CD8-positive, alpha-beta memory T cell (primary cell): ENCODE measurements around the gene CHCT1. TPM values are rescaled to one million over a fixed set of nuclear protein-coding genes. Genes with fewer than 3 reads are reported as not detected.

Experiments
- CTCF ChIA-PET: fragments of 350-600 bp; sonication (Branson Sonifier 250); formaldehyde crosslinking; loops from one replicate; lab custom pipeline; 2021; ENCODE audit warnings: antibody characterized with exemption; lab: Charles Lee
- POLR2A ChIA-PET: fragments of 350-600 bp; sonication (Branson Sonifier 250); formaldehyde crosslinking; loops from one replicate; lab custom pipeline; 2021; ENCODE audit warnings: antibody characterized with exemption; lab: Charles Lee
- DNase-seq, 5 donors: peaks; one replicate each; pipeline versions ENCODE4 v3.0.0 to v3.0.0-alpha.2; 2020 to 2022; ENCODE audit warnings: mixed read lengths in 1 of 5
- H3K27ac ChIP-seq: one replicate; pipeline ENCODE4 v1.7.0; 2013; ENCODE audit warnings: low read depth, mild to moderate bottlenecking, low read length, moderate library complexity
- H3K27me3 ChIP-seq: 2 replicates; pipeline ENCODE4 v1.7.0; 2013; ENCODE audit warnings: low read length, mild to moderate bottlenecking; ENCODE audit not compliant: insufficient read depth, poor library complexity, severe bottlenecking
- H3K36me3 ChIP-seq: 2 replicates; pipeline ENCODE4 v1.7.0; 2013; ENCODE audit warnings: mild to moderate bottlenecking, low read length, moderate library complexity; ENCODE audit not compliant: insufficient read depth
- H3K4me1 ChIP-seq: 2 replicates; pipeline ENCODE4 v1.7.0; 2013; ENCODE audit warnings: mild to moderate bottlenecking, low read length, moderate library complexity; ENCODE audit not compliant: insufficient read depth
- H3K4me3 ChIP-seq: 2 replicates; pipeline ENCODE4 v1.7.0; 2013; ENCODE audit warnings: mild to moderate bottlenecking, low read length
- H3K9me3 ChIP-seq: 2 replicates; pipeline ENCODE4 v1.7.0; 2013; ENCODE audit warnings: mild to moderate bottlenecking, low read length
- H3K27ac Mint-ChIP-seq, 8 donors: one replicate each; pipeline ENCODE4 v1.8.0; 2020 to 2021; ENCODE audit warnings: mixed read lengths in 8 of 8, mild to moderate bottlenecking in 6 of 8, inconsistent platforms in 3 of 8, moderate library complexity in 3 of 8
- H3K27me3 Mint-ChIP-seq, 2 donors: one replicate each; pipeline ENCODE4 v1.8.0; 2020 to 2021; ENCODE audit warnings: mixed read lengths in 2 of 2, mild to moderate bottlenecking in 1 of 2, moderate library complexity in 1 of 2
- H3K36me3 Mint-ChIP-seq, 3 donors: one replicate each; pipeline ENCODE4 v1.8.0; 2020 to 2021; ENCODE audit warnings: mixed read lengths in 3 of 3, inconsistent platforms in 1 of 3, mild to moderate bottlenecking in 1 of 3
- H3K4me1 Mint-ChIP-seq, 3 donors: one replicate each; pipeline ENCODE4 v1.8.0; 2020 to 2021; ENCODE audit warnings: mixed read lengths in 3 of 3, inconsistent platforms in 1 of 3, mild to moderate bottlenecking in 1 of 3
- H3K4me3 Mint-ChIP-seq, 7 donors: one replicate each; pipeline ENCODE4 v1.8.0; 2020 to 2021; ENCODE audit warnings: mixed read lengths in 7 of 7, mild to moderate bottlenecking in 6 of 7, moderate library complexity in 4 of 7, inconsistent platforms in 2 of 7
- H3K9me3 Mint-ChIP-seq, 5 donors: one replicate each; pipeline ENCODE4 v1.8.0; 2020 to 2022; ENCODE audit warnings: mixed read lengths in 5 of 5, mild to moderate bottlenecking in 3 of 5, moderate library complexity in 2 of 5, inconsistent platforms in 1 of 5
- polyA plus RNA-seq: library from polyadenylated mRNA; unstranded; fragments of 300-500 nt; fragmentation: Illumina TruSeq; gene quantifications from one replicate; pipeline ENCODE4 v1.2.3, GENCODE V29; 2021
- total RNA-seq, 2 experiments: library from RNA; stranded (reverse); gene quantifications; one replicate each; pipeline ENCODE4 v1.2.3, GENCODE V29; 2021

The CHCT1 gene
- total and polyA plus RNA-seq, 3 experiments from 2014 or later, result 0.24 TPM; not detected in 2

DNA sequence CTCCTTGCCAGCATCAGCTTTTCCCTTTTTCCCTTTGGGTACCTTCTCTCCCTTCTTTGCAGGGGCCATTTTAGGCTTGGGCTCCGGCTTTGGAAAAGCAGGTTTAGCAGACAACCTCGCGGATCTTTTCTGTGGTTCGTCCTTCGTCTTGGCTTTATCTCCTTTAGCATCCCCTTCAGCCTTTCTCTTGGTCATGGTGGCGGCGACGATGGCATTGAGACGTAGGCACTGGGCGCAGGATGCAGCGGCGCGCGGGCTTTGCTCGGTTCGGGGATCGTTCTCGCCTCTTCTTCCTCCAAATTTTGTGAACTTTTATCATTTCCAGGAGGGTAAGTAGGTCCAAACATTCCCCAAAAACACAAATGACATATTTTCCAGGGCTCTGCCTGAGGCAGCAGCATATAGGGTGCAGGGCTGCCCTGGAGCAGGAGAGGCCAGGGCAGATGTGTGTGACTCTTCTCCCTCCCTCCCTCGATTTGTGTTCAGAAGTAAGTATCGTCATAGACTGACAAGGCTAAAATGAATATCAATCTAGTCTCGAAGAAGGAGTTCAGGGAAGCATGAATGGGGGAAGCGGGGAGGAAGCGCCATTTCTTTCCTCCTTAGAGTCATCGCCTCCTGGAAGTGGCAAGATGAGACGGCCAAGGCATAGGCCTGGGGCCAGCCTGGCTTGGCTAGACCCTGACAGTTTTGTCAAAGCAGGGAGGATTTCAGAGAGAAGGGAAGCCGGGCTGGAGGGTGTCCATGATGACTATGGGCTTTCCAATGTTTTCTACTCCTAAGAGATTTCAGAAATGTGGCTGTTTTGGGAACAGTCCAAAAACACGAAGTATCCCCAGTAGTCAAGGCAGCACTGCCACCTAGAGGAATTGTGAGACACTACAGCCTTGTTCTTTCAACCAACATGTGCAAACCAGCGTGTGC lies 13.2 kb downstream of the CHCT1 start:
- H3K9me3 ChIP-seq, result no peaks in the 10 kb centered on the region
- H3K9me3 Mint-ChIP-seq, result no peaks in the 10 kb centered on the region
- H3K27ac ChIP-seq, result no peak overlapping the region
- DNase-seq, result peak; percentile 17 to 70 (median 56)
- POLR2A ChIA-PET, result no interaction called here
- peaks cover 0 to 3% (median 0%) of the 10 kb centered on the region in 3 donors for H3K36me3 Mint-ChIP-seq
- H3K4me1 Mint-ChIP-seq, result peaks cover 0 to 5% (median 4%) of the 10 kb centered on the region in 3 donors
- no peak overlapping the region for H3K4me3 ChIP-seq
- H3K36me3 ChIP-seq, result no peaks in the 10 kb centered on the region
- H3K27ac Mint-ChIP-seq, result no peak overlapping the region
- H3K4me1 ChIP-seq, result no peaks in the 10 kb centered on the region
- H3K27me3 Mint-ChIP-seq, result peaks cover 9 to 18% of the 10 kb centered on the region in 2 donors
- CTCF ChIA-PET, result interaction anchor here (0.8 to 1.3 kb wide), 2 partner anchors 14 to 282 kb away, joined by 3 read pairs; no protein-coding TSS in a partner anchor
- no peak overlapping the region for H3K4me3 Mint-ChIP-seq
- no peaks in the 10 kb centered on the region for H3K27me3 ChIP-seq

DNA sequence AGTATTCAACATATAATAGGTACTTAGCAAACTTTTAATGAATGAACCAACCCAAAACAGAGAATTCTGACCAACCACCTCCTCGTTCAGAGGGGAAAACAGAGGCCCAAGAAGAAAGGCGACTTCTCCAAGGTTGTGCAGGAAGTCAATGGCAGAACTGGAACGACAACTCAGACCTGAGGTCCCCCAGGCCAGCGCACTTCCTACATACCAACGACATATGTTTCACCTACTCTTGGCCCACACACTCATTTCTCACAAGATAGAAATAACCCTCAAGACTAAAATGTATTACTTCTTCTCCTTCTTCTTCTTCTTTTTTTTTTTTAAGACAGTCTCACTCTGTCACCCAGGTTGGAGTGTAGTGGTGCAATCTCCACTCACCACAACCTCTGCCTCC lies 14.4 kb downstream of the CHCT1 start:
- ChIA-PET CTCF (interaction anchor here (0.8 kb wide), 1 partner anchor 283 kb away, joined by 3 read pairs; no protein-coding TSS in a partner anchor), POLR2A (no interaction called here)
- Mint-ChIP-seq H3K9me3 (no peaks in the 10 kb centered on the region), H3K4me3 (no peak overlapping the region), H3K4me1 (peaks cover 0 to 5% (median 4%) of the 10 kb centered on the region in 3 donors), H3K27me3 (peaks cover 9 to 18% of the 10 kb centered on the region in 2 donors), H3K36me3 (no peaks in the 10 kb centered on the region), H3K27ac (no peak overlapping the region)
- Histone ChIP-seq H3K4me1 (no peaks in the 10 kb centered on the region), H3K36me3 (no peaks in the 10 kb centered on the region), H3K4me3 (no peak overlapping the region), H3K27me3 (no peaks in the 10 kb centered on the region), H3K27ac (no peak overlapping the region), H3K9me3 (no peaks in the 10 kb centered on the region)
- no peak for DNase-seq

DNA sequence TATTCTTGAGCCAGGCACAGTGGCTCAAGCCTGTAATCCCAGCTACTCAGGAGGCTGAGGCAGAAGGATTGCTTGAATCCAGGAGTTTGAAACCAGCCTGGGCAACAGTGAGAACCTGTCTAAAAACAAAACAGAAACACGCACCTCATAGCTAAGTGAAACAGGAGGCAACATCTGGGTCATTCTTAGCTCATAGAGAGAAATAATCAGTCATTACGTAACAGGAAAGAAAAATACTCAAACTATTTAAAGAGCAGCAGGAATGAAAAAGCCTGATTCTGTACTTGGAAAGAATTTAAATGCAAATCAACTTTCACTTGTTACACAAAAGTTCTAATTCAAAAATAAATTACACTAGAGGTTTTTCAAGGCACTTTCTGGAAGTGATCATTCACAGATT lies 17.2 kb downstream of the CHCT1 start:
- Histone ChIP-seq H3K9me3 (no peaks in the 10 kb centered on the region), H3K36me3 (no peaks in the 10 kb centered on the region), H3K27me3 (no peaks in the 10 kb centered on the region), H3K4me1 (no peaks in the 10 kb centered on the region), H3K4me3 (no peak overlapping the region), H3K27ac (no peak overlapping the region)
- H3K27me3 Mint-ChIP-seq, result peaks cover 0 to 8% of the 10 kb centered on the region in 2 donors
- peaks cover 0 to 2% (median 0%) of the 10 kb centered on the region in 3 donors for H3K36me3 Mint-ChIP-seq
- ChIA-PET POLR2A (no interaction called here), CTCF (no interaction called here)
- no peak overlapping the region for H3K27ac Mint-ChIP-seq
- peaks cover 0 to 5% (median 4%) of the 10 kb centered on the region in 3 donors for H3K4me1 Mint-ChIP-seq
- no peaks in the 10 kb centered on the region for H3K9me3 Mint-ChIP-seq
- H3K4me3 Mint-ChIP-seq, result no peak overlapping the region
- no peak for DNase-seq

DNA sequence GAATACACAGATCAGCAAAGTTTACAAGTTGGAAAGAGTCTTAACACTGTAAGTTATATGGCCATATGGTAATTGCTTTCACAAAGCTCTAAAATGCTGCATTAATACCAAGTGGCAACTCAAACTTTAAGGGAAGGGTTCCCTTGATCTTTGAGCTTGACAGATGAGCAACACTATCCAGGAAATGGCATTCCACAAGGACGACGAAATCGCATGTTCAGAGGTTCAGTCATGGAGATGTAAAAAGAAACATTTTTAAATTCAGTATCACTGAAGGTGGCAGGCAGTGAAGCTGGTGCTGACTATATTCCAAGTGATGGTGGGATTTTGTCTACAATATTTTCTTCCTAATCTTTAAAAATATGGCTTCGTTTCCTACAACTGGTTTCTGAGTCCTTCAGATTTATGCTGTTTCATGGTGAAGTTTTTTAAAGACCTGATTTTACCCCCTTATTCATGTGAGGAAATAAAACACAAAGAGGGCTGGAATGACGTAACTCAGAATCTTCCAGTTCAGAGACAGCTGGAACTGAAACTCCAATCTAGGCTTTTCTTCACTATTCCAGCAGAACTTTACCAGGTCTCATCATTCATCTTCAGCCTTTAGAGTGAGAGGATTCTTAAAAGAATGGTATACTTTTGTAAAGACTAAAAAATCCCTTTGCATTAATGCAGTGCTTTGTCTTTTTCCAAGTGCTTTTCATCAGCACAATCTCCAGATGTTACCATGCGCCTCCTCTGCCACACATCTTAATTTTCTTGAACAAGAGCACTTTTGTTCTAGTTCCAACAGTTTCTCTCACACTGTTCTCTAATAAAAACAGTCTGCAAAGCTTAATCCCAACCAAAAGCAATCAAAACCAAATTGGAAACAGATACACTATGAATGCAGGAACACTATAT lies 20.2 kb downstream of the CHCT1 start:
- Mint-ChIP-seq H3K27ac (peak overlapping the region in 1 of 8 donors; percentile 70), H3K4me3 (no peak overlapping the region), H3K27me3 (no peaks in the 10 kb centered on the region), H3K4me1 (no peaks in the 10 kb centered on the region), H3K36me3 (peaks cover 0 to 25% (median 0%) of the 10 kb centered on the region in 3 donors), H3K9me3 (no peaks in the 10 kb centered on the region)
- H3K27ac ChIP-seq, result no peak overlapping the region
- no peak for DNase-seq
- no peaks in the 10 kb centered on the region for H3K9me3 ChIP-seq
- H3K4me1 ChIP-seq, result no peaks in the 10 kb centered on the region
- no peaks in the 10 kb centered on the region for H3K27me3 ChIP-seq
- CTCF ChIA-PET, result no interaction called here
- no peak overlapping the region for H3K4me3 ChIP-seq
- H3K36me3 ChIP-seq, result no peaks in the 10 kb centered on the region
- POLR2A ChIA-PET, result no interaction called here

DNA sequence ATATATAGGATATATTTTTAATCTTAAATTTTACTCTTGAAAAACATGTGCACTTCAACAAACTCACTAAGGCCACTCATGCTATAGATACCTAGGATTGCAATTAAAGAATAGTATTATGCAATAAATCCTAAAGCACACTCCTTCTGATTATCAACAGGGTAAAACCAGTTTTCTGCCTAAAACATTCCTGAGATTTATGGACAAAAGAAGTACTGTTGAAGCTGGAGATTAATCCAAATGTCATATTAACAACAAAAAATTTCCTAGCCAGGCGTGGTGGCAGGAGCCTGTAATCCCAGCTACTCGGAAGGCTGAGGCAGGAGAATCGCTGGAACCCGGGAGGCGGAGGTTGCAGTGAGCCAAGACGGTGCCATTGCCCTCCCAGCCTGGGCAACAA lies 21.4 kb downstream of the CHCT1 start:
- ChIA-PET CTCF (no interaction called here), POLR2A (no interaction called here)
- no peaks in the 10 kb centered on the region for H3K36me3 ChIP-seq
- H3K4me3 Mint-ChIP-seq, result no peak overlapping the region
- H3K9me3 ChIP-seq, result no peaks in the 10 kb centered on the region
- H3K27ac Mint-ChIP-seq, result no peak overlapping the region
- H3K27me3 Mint-ChIP-seq, result no peaks in the 10 kb centered on the region
- H3K9me3 Mint-ChIP-seq, result no peaks in the 10 kb centered on the region
- H3K4me3 ChIP-seq, result no peak overlapping the region
- no peaks in the 10 kb centered on the region for H3K27me3 ChIP-seq
- H3K27ac ChIP-seq, result no peak overlapping the region
- H3K36me3 Mint-ChIP-seq, result peaks cover 3 to 34% (median 4%) of the 10 kb centered on the region in 3 donors
- no peaks in the 10 kb centered on the region for H3K4me1 Mint-ChIP-seq
- no peak for DNase-seq
- no peaks in the 10 kb centered on the region for H3K4me1 ChIP-seq

DNA sequence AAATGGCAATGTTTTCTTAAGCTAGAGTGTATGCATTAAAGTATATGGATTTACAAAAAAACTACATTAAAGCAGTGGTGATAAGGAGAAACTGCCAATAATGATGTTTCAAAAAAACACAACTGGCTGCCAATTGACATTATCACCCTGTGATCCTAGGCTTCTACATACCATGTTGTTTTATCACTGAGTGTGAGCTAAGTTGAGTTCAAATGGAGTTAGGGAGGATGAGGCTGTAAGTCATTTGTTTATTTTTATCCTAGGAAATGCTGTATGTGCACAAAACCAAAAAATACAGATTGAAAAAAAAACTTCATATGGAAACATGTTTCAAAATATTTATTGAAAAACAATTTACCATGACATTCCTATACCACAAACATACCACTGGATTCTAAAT lies 22.9 kb downstream of the CHCT1 start:
- peaks cover 6 to 44% (median 6%) of the 10 kb centered on the region in 3 donors for H3K36me3 Mint-ChIP-seq
- POLR2A ChIA-PET, result interaction anchor here (0.6 kb wide), 1 partner anchor 405 kb away, joined by 3 read pairs; no protein-coding TSS in a partner anchor

DNA sequence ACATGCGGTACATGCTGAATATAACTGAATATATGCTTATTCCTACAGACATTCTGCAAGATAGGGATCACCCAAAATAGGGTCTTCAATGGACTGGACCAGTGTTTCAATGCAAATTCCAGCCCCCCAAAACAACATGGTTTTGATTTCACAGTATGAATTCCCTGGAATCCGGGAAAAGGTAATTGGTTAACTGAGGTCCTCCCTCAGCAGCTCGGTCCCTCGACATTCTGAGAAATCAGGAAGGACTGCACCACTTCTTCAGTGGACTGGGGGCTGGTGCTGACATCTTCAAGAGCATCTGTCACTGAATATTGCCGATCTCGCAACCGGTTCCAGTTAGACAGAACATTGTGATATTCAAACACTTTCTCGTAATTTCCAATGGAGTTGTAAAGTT lies 25.1 kb downstream of the CHCT1 start:
- H3K27ac ChIP-seq, result no peak overlapping the region
- Mint-ChIP-seq H3K4me3 (no peak overlapping the region), H3K36me3 (peaks cover 6 to 63% (median 6%) of the 10 kb centered on the region in 3 donors), H3K27ac (peak overlapping the region in 2 of 8 donors; percentile 40 to 47), H3K4me1 (no peaks in the 10 kb centered on the region), H3K9me3 (no peaks in the 10 kb centered on the region), H3K27me3 (no peaks in the 10 kb centered on the region)
- ChIA-PET POLR2A (no interaction called here), CTCF (no interaction called here)
- H3K4me3 ChIP-seq, result no peak overlapping the region
- DNase-seq, result no peak
- peaks cover 10% of the 10 kb centered on the region for H3K36me3 ChIP-seq
- H3K9me3 ChIP-seq, result no peaks in the 10 kb centered on the region
- H3K27me3 ChIP-seq, result no peaks in the 10 kb centered on the region
- no peaks in the 10 kb centered on the region for H3K4me1 ChIP-seq

More for the DNA sequence above, 22.9 kb downstream of the CHCT1 start:
- Mint-ChIP-seq H3K4me3 (no peak overlapping the region), H3K4me1 (no peaks in the 10 kb centered on the region), H3K27ac (no peak overlapping the region), H3K9me3 (no peaks in the 10 kb centered on the region), H3K27me3 (no peaks in the 10 kb centered on the region)
- CTCF ChIA-PET, result no interaction called here
- H3K4me3 ChIP-seq, result no peak overlapping the region
- DNase-seq, result no peak
- H3K4me1 ChIP-seq, result no peaks in the 10 kb centered on the region
- no peaks in the 10 kb centered on the region for H3K36me3 ChIP-seq
- no peaks in the 10 kb centered on the region for H3K27me3 ChIP-seq
- H3K9me3 ChIP-seq, result no peaks in the 10 kb centered on the region
- H3K27ac ChIP-seq, result no peak overlapping the region
